Thoracic aorta (tissue), 2 donors: ENCODE measurements around the gene PDS5A. TPM values are rescaled to one million over a fixed set of nuclear protein-coding genes. Genes with fewer than 3 reads are reported as not detected.

Source experiments
- ATAC-seq: fragments of 150-250 bp; one replicate; pipeline ENCODE4 v1.8.0; 2017; ENCODE audit warnings: low read depth; ENCODE audit not compliant: insufficient number of reproducible peaks, low FRiP score
- DNase-seq: peaks from one replicate; pipeline ENCODE4 v3.0.0-alpha.2; 2020; ENCODE audit warnings: low spot score
- H3K27ac ChIP-seq, 2 donors: fragments of 200-600 bp; sonication (generic); 1 replicate in 1 of 2; 2 replicates in 1 of 2; pipeline ENCODE4 v1.5.1; 2016; ENCODE audit warnings: mild to moderate bottlenecking in 2 of 2, moderate library complexity in 2 of 2
- H3K27me3 ChIP-seq: fragments of 200-600 bp; sonication (generic); replicated peaks from 2 replicates; pipeline ENCODE4 v1.6.0; 2016; ENCODE audit warnings: mild to moderate bottlenecking; ENCODE audit not compliant: insufficient read depth
- H3K36me3 ChIP-seq: fragments of 200-600 bp; sonication (generic); one replicate; pipeline ENCODE4 v1.5.1; 2016
- H3K4me1 ChIP-seq, 2 donors: fragments of 200-600 bp; sonication (generic); 1 replicate in 1 of 2; 2 replicates in 1 of 2; pipeline versions ENCODE4 v1.5.1 to v1.6.0; 2016; ENCODE audit warnings: low read depth in 2 of 2, mild to moderate bottlenecking in 1 of 2; ENCODE audit not compliant: control insufficient read depth in 1 of 2
- H3K4me3 ChIP-seq: fragments of 200-600 bp; sonication (generic); 2 replicates; pipeline ENCODE4 v1.5.1; 2016; ENCODE audit warnings: mild to moderate bottlenecking
- H3K9me3 ChIP-seq: fragments of 200-600 bp; sonication (generic); 2 replicates; pipeline ENCODE4 v1.5.1; 2016
- total RNA-seq, 2 donors: library from RNA; depleted of rRNA; stranded (reverse); fragments of >200 nt; gene quantifications; one replicate each; pipeline versions ENCODE4 v1.1.0 to v1.2.3, GENCODE V29; 2016
- TF ChIP-seq, protein P1 (sequence below): fragments of 200-600 bp; sonication (generic); IDR thresholded peaks from one replicate; pipeline ENCODE4 v1.5.1; 2019; ENCODE audit warnings: antibody characterized with exemption

Gene PDS5A
- total RNA-seq, 2 donors from 2014 or later = 56.3 to 72.4 TPM

DNA sequence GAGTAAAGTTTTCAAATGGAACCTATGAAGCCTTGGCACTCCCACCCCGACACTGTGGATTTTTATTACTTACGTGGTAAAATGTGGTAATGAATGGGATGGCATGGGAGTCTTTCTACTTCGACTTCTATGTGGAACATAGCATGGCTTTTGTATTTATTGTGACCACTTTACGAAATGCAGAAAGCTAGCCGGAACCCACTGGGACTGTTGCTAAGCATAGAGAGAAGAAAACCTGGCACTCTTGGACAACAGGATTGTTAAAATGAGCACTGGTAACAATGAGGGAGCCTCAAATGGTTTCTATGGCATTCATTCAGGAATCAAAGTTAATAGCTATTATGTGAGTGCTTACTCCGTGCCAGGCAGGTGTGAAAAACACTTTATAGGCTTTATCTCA is 113.3 kb downstream of the PDS5A start:
- Histone ChIP-seq H3K27ac (no peak overlapping the region), H3K36me3 (peaks cover 12% of the 10 kb centered on the region), H3K4me3 (no peak overlapping the region), H3K27me3 (no peaks in the 10 kb centered on the region), H3K9me3 (no peaks in the 10 kb centered on the region), H3K4me1 (no peaks in the 10 kb centered on the region)
- TF ChIP-seq, protein P1, sequence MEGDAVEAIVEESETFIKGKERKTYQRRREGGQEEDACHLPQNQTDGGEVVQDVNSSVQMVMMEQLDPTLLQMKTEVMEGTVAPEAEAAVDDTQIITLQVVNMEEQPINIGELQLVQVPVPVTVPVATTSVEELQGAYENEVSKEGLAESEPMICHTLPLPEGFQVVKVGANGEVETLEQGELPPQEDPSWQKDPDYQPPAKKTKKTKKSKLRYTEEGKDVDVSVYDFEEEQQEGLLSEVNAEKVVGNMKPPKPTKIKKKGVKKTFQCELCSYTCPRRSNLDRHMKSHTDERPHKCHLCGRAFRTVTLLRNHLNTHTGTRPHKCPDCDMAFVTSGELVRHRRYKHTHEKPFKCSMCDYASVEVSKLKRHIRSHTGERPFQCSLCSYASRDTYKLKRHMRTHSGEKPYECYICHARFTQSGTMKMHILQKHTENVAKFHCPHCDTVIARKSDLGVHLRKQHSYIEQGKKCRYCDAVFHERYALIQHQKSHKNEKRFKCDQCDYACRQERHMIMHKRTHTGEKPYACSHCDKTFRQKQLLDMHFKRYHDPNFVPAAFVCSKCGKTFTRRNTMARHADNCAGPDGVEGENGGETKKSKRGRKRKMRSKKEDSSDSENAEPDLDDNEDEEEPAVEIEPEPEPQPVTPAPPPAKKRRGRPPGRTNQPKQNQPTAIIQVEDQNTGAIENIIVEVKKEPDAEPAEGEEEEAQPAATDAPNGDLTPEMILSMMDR = no peak
- DNase-seq (no peak), ATAC-seq (no peak)

DNA sequence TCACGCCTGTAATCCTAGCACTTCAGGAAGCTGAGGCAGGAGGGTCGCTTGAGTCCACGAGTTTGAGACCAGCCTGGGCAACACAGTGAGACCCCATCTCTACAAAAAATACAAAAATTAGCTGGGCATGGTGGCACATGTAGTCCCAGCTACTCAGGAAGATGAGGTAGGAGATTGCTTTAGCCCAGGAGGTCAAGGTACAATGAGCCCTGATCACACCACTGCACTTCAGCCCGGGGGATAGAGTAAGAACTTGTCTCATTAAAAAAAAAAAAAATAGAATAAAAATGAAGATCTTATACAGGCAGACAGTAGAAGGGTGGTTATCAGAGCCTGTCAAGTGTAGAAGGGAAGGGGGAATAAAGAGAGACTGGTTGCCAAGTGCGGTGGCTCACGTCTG is 116.9 kb downstream of the PDS5A start:
- no peaks in the 10 kb centered on the region for H3K4me1 ChIP-seq
- no peak overlapping the region for H3K4me3 ChIP-seq
- ATAC-seq = no peak
- TF ChIP-seq, protein P1 = no peak
- no peak for DNase-seq
- H3K27me3 ChIP-seq = no peaks in the 10 kb centered on the region
- H3K36me3 ChIP-seq = peaks cover 16% of the 10 kb centered on the region
- no peak overlapping the region for H3K27ac ChIP-seq
- H3K9me3 ChIP-seq = peaks cover 6% of the 10 kb centered on the region

DNA sequence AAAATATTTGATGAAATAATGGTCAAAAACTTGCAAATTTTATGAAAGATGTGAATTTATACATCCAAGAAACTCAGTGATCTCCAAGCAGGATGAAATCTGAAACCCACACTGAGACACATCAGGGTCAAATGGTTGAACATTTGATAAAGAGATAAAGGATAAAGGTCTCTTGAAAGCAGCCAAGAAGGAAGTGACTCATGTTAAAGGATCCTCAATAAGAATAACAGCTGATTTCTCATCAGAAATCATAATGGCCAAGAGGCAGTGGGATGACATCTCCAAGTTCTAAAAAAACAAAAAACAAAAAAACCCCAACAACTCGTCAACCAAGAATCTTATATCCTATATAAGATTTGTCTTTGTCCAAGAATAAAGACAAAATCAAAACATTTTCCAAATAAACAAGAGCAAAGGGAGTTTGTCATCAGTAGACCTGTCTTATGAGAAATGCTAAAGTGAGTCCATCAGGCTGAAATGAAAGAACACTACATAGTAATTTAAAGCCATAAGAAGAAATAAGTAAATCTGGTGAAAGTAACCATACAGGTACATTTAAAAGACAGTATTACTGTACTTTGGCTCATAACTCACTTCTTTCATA is 121.7 kb downstream of the PDS5A start:
- peaks cover 16% of the 10 kb centered on the region for H3K36me3 ChIP-seq
- no peak for DNase-seq

DNA sequence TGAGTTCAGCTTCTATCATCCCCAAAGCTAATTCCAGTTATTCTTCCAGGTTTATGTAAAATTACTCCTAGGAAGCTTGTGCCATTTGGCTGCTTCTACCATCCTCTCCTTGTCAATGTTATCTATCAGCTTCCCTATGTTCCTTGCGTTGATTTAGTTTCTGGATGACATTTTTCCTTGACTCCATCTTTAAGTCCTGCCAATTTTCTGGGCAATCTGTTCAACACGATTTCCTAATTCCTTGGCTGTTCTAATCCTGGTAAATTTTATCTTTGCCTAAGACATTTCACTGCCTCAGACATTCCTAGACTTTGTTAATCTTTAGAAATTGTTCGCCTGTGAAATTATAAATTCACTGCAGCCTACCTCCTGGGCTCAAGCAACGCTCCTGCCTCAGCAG is 125.1 kb downstream of the PDS5A start:
- no peak overlapping the region for H3K4me3 ChIP-seq
- no peak overlapping the region for H3K27ac ChIP-seq
- ATAC-seq = no peak
- peaks cover 7% of the 10 kb centered on the region for H3K9me3 ChIP-seq
- peaks cover 13% of the 10 kb centered on the region for H3K36me3 ChIP-seq
- DNase-seq = no peak
- no peaks in the 10 kb centered on the region for H3K4me1 ChIP-seq
- TF ChIP-seq, protein P1 = no peak
- H3K27me3 ChIP-seq = no peaks in the 10 kb centered on the region

More for the DNA sequence above, 121.7 kb downstream of the PDS5A start:
- TF ChIP-seq, protein P1 = no peak
- Histone ChIP-seq H3K4me3 (no peak overlapping the region), H3K4me1 (no peaks in the 10 kb centered on the region), H3K27me3 (no peaks in the 10 kb centered on the region), H3K9me3 (peaks cover 7% of the 10 kb centered on the region), H3K27ac (no peak overlapping the region)
- ATAC-seq = no peak

DNA sequence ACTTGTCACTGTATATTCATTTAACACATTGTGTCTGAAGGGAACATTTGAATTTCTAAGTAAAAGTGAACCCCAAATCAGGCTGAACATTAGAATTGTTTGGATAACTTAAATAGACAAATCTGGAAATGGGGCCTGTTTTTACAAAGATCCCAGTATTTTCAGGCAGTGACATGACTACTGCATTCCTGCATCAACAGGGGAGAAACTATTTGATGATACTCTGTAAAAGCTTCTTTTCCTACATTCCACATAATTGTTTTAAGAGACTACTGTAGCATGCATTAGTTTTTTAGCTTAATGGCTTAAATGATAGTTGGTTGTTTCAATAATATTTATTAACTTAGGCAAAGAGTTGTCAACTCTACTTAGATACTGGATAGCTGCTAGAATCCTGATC is 127.0 kb downstream of the PDS5A start:
- H3K36me3 ChIP-seq = peaks cover 9% of the 10 kb centered on the region

More for the DNA sequence above, 127.0 kb downstream of the PDS5A start:
- Histone ChIP-seq H3K4me1 (no peaks in the 10 kb centered on the region), H3K9me3 (peaks cover under 1% of the 10 kb centered on the region), H3K4me3 (no peak overlapping the region), H3K27ac (no peak overlapping the region), H3K27me3 (no peaks in the 10 kb centered on the region)
- no peak for ATAC-seq
- TF ChIP-seq, protein P1 = no peak
- no peak for DNase-seq
